Measurements from ENCODE around the gene CDC6.

The CDC6 gene

DNA sequence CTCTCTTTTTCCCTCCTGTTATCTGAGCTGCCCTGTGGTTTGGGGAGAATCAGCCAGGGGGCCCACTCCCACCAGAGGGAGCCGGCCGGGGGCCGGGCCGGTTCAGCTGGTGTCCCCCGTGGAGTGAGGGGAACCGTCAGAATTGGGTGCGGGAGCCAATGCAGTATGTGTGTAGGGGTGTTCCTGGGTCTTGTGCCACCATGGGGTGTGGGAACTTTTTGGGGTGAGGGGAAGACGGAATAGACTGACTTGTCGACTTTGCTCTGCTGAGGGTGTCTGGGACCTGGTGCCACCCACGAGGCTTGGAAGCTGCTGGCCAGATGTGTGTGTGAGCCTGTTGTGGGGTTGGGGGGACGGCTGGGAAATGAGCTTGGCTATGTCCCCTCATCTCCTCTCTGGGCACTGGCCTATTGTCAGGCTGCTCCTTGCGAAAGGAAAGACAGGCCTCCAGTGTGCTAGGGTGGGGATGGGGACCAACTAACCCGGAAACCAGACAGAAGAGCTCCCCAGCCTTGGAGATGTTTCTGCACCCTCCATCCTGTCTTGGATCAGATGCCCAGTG lies 31.2 kb downstream of the CDC6 start:
- peaks cover 67% of the 10 kb centered on the region for H3K4me1 Mint-ChIP-seq

GRCh38 chr17:40319651-40320540 lies 32.2 kb downstream of the CDC6 start:
- Mint-ChIP-seq H3K4me1 (peaks cover 74% of the 10 kb centered on the region), H3K9me3 (no peaks in the 10 kb centered on the region), H3K4me3 (peak overlapping the region; percentile 92), H3K36me3 (ENCODE audit: low read depth) (no peaks in the 10 kb centered on the region), H3K27ac (peak overlapping the region; percentile 93), H3K27me3 (ENCODE audit: low read depth, poor library complexity) (peaks cover 16% of the 10 kb centered on the region)
- no peak for DNase-seq
- TF ChIP-seq CTCF (IDR thresholded peaks at IDR 0.05), result no peak

More for the DNA sequence above, 31.2 kb downstream of the CDC6 start:
- TF ChIP-seq CTCF (IDR thresholded peaks at IDR 0.05), result no peak
- Mint-ChIP-seq H3K4me3 (peak overlapping the region; percentile 92), H3K9me3 (no peaks in the 10 kb centered on the region), H3K27ac (no peak overlapping the region), H3K27me3 (ENCODE audit: low read depth, poor library complexity) (peaks cover 16% of the 10 kb centered on the region), H3K36me3 (ENCODE audit: low read depth) (no peaks in the 10 kb centered on the region)
- no peak for DNase-seq

- H3K36me3 Mint-ChIP-seq (ENCODE audit: low read depth), result no peaks in the 10 kb centered on the region
- no peak for DNase-seq
- TF ChIP-seq CTCF (IDR thresholded peaks at IDR 0.05), result no peak
- no peaks in the 10 kb centered on the region for H3K9me3 Mint-ChIP-seq
- H3K4me1 Mint-ChIP-seq, result peaks cover 82% of the 10 kb centered on the region
- peak overlapping the region; percentile 92 for H3K4me3 Mint-ChIP-seq
- H3K27ac Mint-ChIP-seq, result no peak overlapping the region
- H3K27me3 Mint-ChIP-seq (ENCODE audit: low read depth, poor library complexity), result peaks cover 16% of the 10 kb centered on the region
These were observed 33.3 kb downstream of the CDC6 start for GRCh38 chr17:40320756-40321523.

DNA sequence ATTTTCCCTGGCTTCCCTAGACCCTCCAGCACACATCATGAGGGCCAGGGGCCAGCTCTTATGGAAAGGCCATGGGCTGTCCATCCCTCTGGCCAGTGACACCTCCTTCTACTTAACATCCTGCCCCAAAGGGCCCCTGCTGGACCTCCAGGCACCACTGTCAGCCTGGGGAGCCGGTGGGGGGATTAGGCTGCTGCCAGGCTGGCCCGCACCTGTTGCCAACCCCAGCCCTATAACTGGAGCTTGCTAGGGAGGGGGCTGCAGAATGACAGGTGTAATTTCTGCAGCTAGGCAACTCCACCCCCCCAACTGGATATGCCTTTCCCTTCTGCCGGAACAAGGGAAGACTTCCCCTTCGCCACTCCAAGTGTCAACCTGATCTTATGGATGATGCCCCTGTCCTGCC lies 33.8 kb downstream of the CDC6 start:
- no peak overlapping the region for H3K27ac Mint-ChIP-seq
- H3K4me3 Mint-ChIP-seq, result peak overlapping the region; percentile 40
- no peak for DNase-seq

DNA sequence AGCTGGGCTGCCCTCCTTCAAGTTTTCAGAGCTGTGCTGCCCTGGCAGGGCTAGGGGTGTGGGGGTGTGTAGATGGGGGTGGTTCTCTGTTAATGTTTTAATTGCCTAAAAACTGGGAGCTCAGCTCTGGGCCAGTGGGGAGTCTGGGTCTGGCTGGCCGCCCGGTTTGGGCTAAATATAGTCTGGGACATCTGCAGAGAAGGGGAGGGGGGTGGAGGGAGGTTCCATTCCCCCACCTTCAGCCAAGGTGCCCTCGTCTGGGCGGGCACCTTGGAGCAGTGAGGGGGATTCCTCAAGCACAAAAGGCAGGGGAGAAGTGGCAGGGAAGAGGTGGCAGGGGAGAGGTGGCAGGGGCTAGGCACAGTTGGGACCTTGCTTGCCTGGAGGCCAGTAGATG lies 34.3 kb downstream of the CDC6 start:
- no peak for TF ChIP-seq CTCF (IDR thresholded peaks at IDR 0.05)
- H3K9me3 Mint-ChIP-seq, result no peaks in the 10 kb centered on the region
- no peaks in the 10 kb centered on the region for H3K36me3 Mint-ChIP-seq (ENCODE audit: low read depth)
- peak overlapping the region; percentile 40 for H3K4me3 Mint-ChIP-seq
- peaks cover 16% of the 10 kb centered on the region for H3K27me3 Mint-ChIP-seq (ENCODE audit: low read depth, poor library complexity)
- peaks cover 92% of the 10 kb centered on the region for H3K4me1 Mint-ChIP-seq
- H3K27ac Mint-ChIP-seq, result no peak overlapping the region
- DNase-seq, result no peak

More for the DNA sequence above, 33.8 kb downstream of the CDC6 start:
- Mint-ChIP-seq H3K9me3 (no peaks in the 10 kb centered on the region), H3K36me3 (ENCODE audit: low read depth) (no peaks in the 10 kb centered on the region), H3K4me1 (peaks cover 88% of the 10 kb centered on the region), H3K27me3 (ENCODE audit: low read depth, poor library complexity) (peaks cover 16% of the 10 kb centered on the region)
- TF ChIP-seq CTCF (IDR thresholded peaks at IDR 0.05), result no peak
